HepG2 (cell line): ENCODE data around the gene SIRT7. TPM values are rescaled to one million over a fixed set of nuclear protein-coding genes. Genes with fewer than 3 reads are reported as not detected.

Source experiments
- CEBPZ ChIP-seq: IDR thresholded peaks from 2 replicates; pipeline ENCODE4 v1.6.1; 2012; ENCODE audit warnings: low read length, improper control_type of control experiment
- CENPX ChIP-seq: sonication (generic); formaldehyde crosslinking; IDR thresholded peaks from 2 replicates; pipeline ENCODE4 v1.9.0; 2021; ENCODE audit warnings: mild to moderate bottlenecking, missing genetic modification reagents, moderate library complexity
- GLI4 ChIP-seq: sonication (generic); formaldehyde crosslinking; IDR thresholded peaks from 2 replicates; pipeline ENCODE4 v1.5.1; 2020; ENCODE audit warnings: missing genetic modification reagents, mild to moderate bottlenecking, moderate library complexity, borderline replicate concordance
- GRHL1 ChIP-seq: sonication (generic); formaldehyde crosslinking; conservative IDR thresholded peaks from 2 replicates; pipeline ENCODE4 v1.8.0; 2022; ENCODE audit warnings: missing genetic modification reagents
- HNF4A ChIP-seq: sonication (generic); formaldehyde crosslinking; IDR thresholded peaks from 2 replicates; pipeline ENCODE4 v1.4.0; 2020; ENCODE audit warnings: missing genetic modification reagents
- MAZ ChIP-seq, 2 experiments: sonication (generic) in 1 of 2; formaldehyde crosslinking in 1 of 2; IDR thresholded peaks; 2 replicates each; pipeline versions ENCODE4 v1.5.0 to v1.6.1; 2012 to 2020; ENCODE audit warnings: low read depth in 2 of 2, mild to moderate bottlenecking in 2 of 2, borderline replicate concordance in 1 of 2, improper control_type of control experiment in 1 of 2, low read length in 1 of 2, missing genetic modification reagents in 1 of 2, moderate library complexity in 1 of 2
- NCOA1 ChIP-seq: sonication (generic); formaldehyde crosslinking; IDR thresholded peaks from 2 replicates; pipeline ENCODE4 v1.9.0; 2021; ENCODE audit warnings: missing genetic modification reagents
- RBM22 ChIP-seq: fragments of 200-400 bp; formaldehyde crosslinking; optimal IDR thresholded peaks from 2 replicates; pipeline ENCODE3; 2017; ENCODE audit warnings: mild to moderate bottlenecking, low read length, moderate library complexity
- RORA ChIP-seq: sonication (generic); formaldehyde crosslinking; IDR thresholded peaks from 2 replicates; pipeline ENCODE4 v1.5.0; 2020; ENCODE audit warnings: mild to moderate bottlenecking, missing genetic modification reagents, moderate library complexity
- RXRB ChIP-seq: IDR thresholded peaks from 2 replicates; pipeline ENCODE4 v1.6.1; 2016; ENCODE audit warnings: borderline replicate concordance, missing genetic modification reagents, missing compliant biosample characterization
- SRY ChIP-seq: sonication (generic); formaldehyde crosslinking; IDR thresholded peaks from 2 replicates; pipeline ENCODE4 v1.8.0; 2022; ENCODE audit warnings: mild to moderate bottlenecking, missing genetic modification reagents
- STAG1 ChIP-seq: sonication (generic); formaldehyde crosslinking; IDR thresholded peaks from 2 replicates; pipeline ENCODE4 v1.4.0; 2020; ENCODE audit warnings: missing genetic modification reagents
- TP53 ChIP-seq: sonication (generic); formaldehyde crosslinking; conservative IDR thresholded peaks from 2 replicates; pipeline ENCODE4 v1.4.0; 2020; ENCODE audit warnings: missing genetic modification reagents
- ZBTB3 ChIP-seq: sonication (generic); formaldehyde crosslinking; IDR thresholded peaks from 2 replicates; pipeline ENCODE4 v1.4.0; 2020; ENCODE audit warnings: low read depth, mild to moderate bottlenecking, moderate library complexity, missing genetic modification reagents, borderline replicate concordance
- ZNF251 ChIP-seq: sonication (generic); formaldehyde crosslinking; IDR thresholded peaks from 2 replicates; pipeline ENCODE4 v1.9.0; 2021; ENCODE audit warnings: mild to moderate bottlenecking, missing genetic modification reagents
- ZNF281 ChIP-seq: sonication (generic); formaldehyde crosslinking; IDR thresholded peaks from 2 replicates; pipeline ENCODE4 v1.4.0; 2020; ENCODE audit warnings: missing genetic modification reagents, borderline replicate concordance
- ZNF562 ChIP-seq: sonication (generic); formaldehyde crosslinking; IDR thresholded peaks from 2 replicates; pipeline ENCODE4 v1.8.0; 2022; ENCODE audit warnings: missing genetic modification reagents, borderline replicate concordance
- ZNF572 ChIP-seq: sonication (generic); formaldehyde crosslinking; IDR thresholded peaks from 2 replicates; pipeline ENCODE4 v1.5.1; 2020; ENCODE audit warnings: mild to moderate bottlenecking, missing genetic modification reagents
- ZNF652 ChIP-seq: IDR thresholded peaks from 2 replicates; pipeline ENCODE4 v1.6.1; 2016; ENCODE audit warnings: low read depth, borderline replicate concordance
- ZNF784 ChIP-seq: sonication (generic); formaldehyde crosslinking; IDR thresholded peaks from 2 replicates; pipeline ENCODE4 v1.5.1; 2020; ENCODE audit warnings: missing genetic modification reagents, mild to moderate bottlenecking, borderline replicate concordance
- polyA plus RNA-seq, 8 experiments: library from polyadenylated mRNA; depleted of rRNA in 3 of 8; stranded (reverse) in 7 of 8; unstranded in 1 of 8; fragments of >200 nt; fragmentation: Illumina TruSeq in 4 of 8; extraction: Trizol in 4 of 8; gene quantifications; 2 replicates each; pipeline versions ENCODE4 v1.2.1 to v1.2.3, GENCODE V29; 2011 to 2016; ENCODE audit warnings: low read depth in 4 of 8, missing spikeins in 1 of 8, mixed read lengths in 1 of 8; ENCODE audit not compliant: insufficient read depth in 1 of 8
- total RNA-seq, 5 experiments: library from RNA; depleted of rRNA; stranded (reverse); fragments of >200 nt; fragmentation: Illumina TruSeq; extraction: Trizol; gene quantifications; 2 replicates each; pipeline ENCODE4 v1.2.3, GENCODE V29; 2016; ENCODE audit warnings: low read depth in 1 of 5

The SIRT7 gene
- total and polyA plus RNA-seq, 2 of the 13 experiments (the other 11 are each of a cell fraction or from before 2014, with no cell fraction given), result 8.3 to 24.8 TPM

- no peak for TF ChIP-seq CEBPZ
- TF ChIP-seq RORA, result no peak
- no peak for TF ChIP-seq CENPX
- TF ChIP-seq GRHL1, result no peak
- TF ChIP-seq ZNF572 (CRISPR knock-in tag), result no peak
- no peak for TF ChIP-seq SRY (CRISPR knock-in tag)
- TF ChIP-seq ZNF784 (CRISPR knock-in tag), result no peak
- TF ChIP-seq HNF4A (CRISPR knock-in tag), result peak; percentile 61
- TF ChIP-seq GLI4 (CRISPR knock-in tag), result no peak
- TF ChIP-seq MAZ (IDR thresholded peaks at IDR 0.05; ENCODE audit: borderline replicate concordance, low read depth, low read length), result no peak
- no peak for TF ChIP-seq MAZ (CRISPR knock-in tag; IDR thresholded peaks at IDR 0.05; ENCODE audit: low read depth)
- TF ChIP-seq ZNF251, result 0 out of 2 replicates have a peak, but pooled peaks have one; percentile 72
- TF ChIP-seq RXRB (CRISPR knock-in tag), result no peak
- TF ChIP-seq ZNF652 (CRISPR knock-in tag), result no peak
- TF ChIP-seq TP53, result no peak
- no peak for TF ChIP-seq ZBTB3
- no peak; the same call in 1 of the 2 replicates for TF ChIP-seq NCOA1 (CRISPR knock-in tag)
- TF ChIP-seq ZNF281 (CRISPR knock-in tag), result peak; percentile 80; the same call in 1 of the 2 replicates
- no peak for TF ChIP-seq ZNF562
- no peak for TF ChIP-seq RBM22
- no peak for TF ChIP-seq STAG1
Observed at GRCh38 chr17:81863123-81863675, 54.8 kb downstream of the SIRT7 start (continued).
